Activated naive CD8-positive, alpha-beta T cell treated with anti-CD3 and anti-CD28 coated beads for 36 hours (primary cell): ENCODE data around the gene MCCD1. TPM values are rescaled to one million over a fixed set of nuclear protein-coding genes. Genes with fewer than 3 reads are reported as not detected.
"Not testable (repeated sequence)": the region's sequence is repeated elsewhere in the genome, so short reads cannot be mapped to it uniquely, and the experiment has no call there.

Experiments used
- DNase-seq: peaks from one replicate; pipeline ENCODE4 v3.0.0; 2021
- H3K27ac Mint-ChIP-seq: one replicate; pipeline ENCODE4 v1.8.0; 2022; ENCODE audit warnings: mild to moderate bottlenecking, moderate library complexity, mixed read lengths
- H3K27me3 Mint-ChIP-seq: one replicate; pipeline ENCODE4 v1.8.0; 2022; ENCODE audit warnings: mild to moderate bottlenecking, mixed read lengths
- H3K36me3 Mint-ChIP-seq: one replicate; pipeline ENCODE4 v1.8.0; 2021; ENCODE audit warnings: mild to moderate bottlenecking, mixed read lengths
- H3K4me1 Mint-ChIP-seq: one replicate; pipeline ENCODE4 v1.8.0; 2021; ENCODE audit warnings: mixed read lengths
- H3K4me3 Mint-ChIP-seq: one replicate; pipeline ENCODE4 v1.8.0; 2022; ENCODE audit warnings: mild to moderate bottlenecking, moderate library complexity, mixed read lengths
- H3K9me3 Mint-ChIP-seq: one replicate; pipeline ENCODE4 v1.8.0; 2022; ENCODE audit warnings: mixed read lengths
- total RNA-seq, 2 experiments: library from RNA; stranded (reverse); gene quantifications; one replicate each; pipeline ENCODE4 v1.2.3, GENCODE V29; 2021

The MCCD1 gene, protein sequence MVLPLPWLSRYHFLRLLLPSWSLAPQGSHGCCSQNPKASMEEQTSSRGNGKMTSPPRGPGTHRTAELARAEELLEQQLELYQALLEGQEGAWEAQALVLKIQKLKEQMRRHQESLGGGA
- total RNA-seq, result not detected

DNA sequence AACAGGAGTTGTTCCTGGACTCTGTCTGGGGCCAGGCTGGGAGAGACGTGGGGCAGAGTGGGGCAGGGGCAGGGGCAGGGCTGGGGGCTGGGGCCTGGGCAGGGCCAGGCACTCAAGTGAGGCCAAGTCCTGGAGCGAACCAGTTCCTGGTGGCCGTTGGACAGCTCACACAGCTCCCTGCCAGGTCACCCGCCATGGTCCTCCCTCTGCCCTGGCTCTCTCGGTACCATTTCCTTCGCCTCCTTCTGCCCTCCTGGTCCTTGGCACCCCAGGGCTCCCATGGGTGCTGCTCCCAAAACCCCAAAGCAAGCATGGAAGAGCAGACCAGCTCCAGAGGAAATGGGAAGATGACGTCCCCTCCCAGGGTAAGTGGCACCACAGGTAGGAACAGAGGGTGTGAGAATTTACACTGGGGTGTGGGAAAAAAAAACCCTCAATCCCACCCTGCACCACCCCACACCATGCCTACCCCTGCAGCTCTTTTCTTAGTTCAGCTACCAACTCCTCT, at the start of gene MCCD1:
MCCD1 (plus strand) TSS at position 142 of the 508 bp plus-strand sequence; CDS start at position 195, 53 bp downstream.
- H3K4me1 Mint-ChIP-seq, result peaks cover 17% of the 10 kb centered on the region
- H3K27ac Mint-ChIP-seq, result peak within 1 kb of the TSS; percentile 42
- no peaks in the 10 kb centered on the region for H3K27me3 Mint-ChIP-seq
- no peak within 1 kb of the TSS for H3K4me3 Mint-ChIP-seq
- H3K9me3 Mint-ChIP-seq, result no peaks in the 10 kb centered on the region
- no peak for DNase-seq
- peaks cover 29% of the 10 kb centered on the region for H3K36me3 Mint-ChIP-seq

DNA sequence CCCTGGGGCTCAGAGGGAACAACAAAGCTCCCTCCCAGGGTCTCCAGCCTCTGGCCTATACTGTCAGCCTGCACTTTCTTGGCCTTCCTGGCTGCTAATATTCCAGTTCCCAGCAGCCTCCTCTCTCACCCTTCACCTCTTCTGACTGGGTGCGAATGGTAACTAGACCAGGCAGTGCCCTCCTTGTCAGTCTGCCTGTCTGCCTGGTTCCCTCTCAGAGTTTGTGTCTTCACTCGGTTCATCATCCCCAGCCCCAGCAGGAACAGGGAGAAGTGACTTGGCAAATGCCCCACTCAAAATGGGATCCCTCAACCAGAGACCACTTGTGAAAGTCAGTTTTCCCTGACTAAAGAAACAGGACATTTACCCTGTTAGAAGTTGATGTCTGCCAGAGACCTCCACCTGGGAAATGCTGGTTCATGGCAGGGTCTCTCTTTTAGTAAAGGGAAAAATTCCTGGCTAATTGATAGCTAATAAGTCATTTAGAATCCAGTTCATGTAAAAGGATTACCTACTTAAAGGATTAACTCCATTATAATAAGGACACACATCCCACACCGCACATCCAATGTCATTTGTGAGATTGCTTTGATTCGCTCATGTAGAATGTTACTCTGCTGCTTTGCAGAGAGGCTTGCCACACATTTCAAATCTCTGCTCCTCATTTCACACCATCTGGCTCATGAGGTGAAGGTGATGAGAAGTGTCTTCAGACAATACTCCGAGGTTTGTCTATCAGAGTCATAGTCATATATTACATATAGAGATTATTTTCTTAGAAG, 49.4 kb upstream of the MCCD1 start:
- H3K36me3 Mint-ChIP-seq, result peaks cover 3% of the 10 kb centered on the region

DNA sequence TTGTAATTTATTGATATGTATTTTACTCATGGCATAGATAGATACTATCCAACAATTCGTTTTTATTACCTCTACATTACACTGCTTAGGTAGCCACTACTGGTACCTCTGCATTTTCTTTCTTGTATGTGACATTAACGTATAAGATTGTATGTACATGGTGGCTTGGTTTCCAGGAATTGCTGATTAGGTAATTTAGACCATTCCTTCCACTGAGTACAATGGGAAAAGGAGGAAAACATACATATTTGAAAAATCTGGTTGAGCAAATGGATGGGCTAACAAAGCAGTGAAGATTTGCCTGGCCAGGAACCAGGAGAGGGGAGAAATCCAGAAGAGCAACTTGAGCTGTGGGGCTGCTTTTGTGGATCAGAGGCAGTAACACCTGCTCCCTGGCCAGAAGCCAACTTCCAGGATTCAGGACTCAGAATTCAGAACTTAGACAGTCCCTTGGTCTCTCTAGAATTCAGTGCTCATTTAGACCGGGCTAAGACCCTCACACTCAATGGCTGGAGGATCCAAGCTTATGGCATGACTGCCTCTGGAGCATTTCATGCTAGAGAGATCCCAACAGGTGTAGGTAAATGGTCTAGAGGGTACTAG, 48.7 kb upstream of the MCCD1 start:
- Mint-ChIP-seq H3K27me3 (no peaks in the 10 kb centered on the region), H3K36me3 (peaks cover 2% of the 10 kb centered on the region), H3K27ac (no peak overlapping the region), H3K4me1 (peaks cover 13% of the 10 kb centered on the region), H3K9me3 (no peaks in the 10 kb centered on the region), H3K4me3 (no peak overlapping the region)
- DNase-seq, result no peak

More for the DNA sequence above, 49.4 kb upstream of the MCCD1 start:
- no peaks in the 10 kb centered on the region for H3K27me3 Mint-ChIP-seq
- H3K27ac Mint-ChIP-seq, result no peak overlapping the region
- no peaks in the 10 kb centered on the region for H3K9me3 Mint-ChIP-seq
- no peak overlapping the region for H3K4me3 Mint-ChIP-seq
- no peak for DNase-seq
- peaks cover 15% of the 10 kb centered on the region for H3K4me1 Mint-ChIP-seq

DNA sequence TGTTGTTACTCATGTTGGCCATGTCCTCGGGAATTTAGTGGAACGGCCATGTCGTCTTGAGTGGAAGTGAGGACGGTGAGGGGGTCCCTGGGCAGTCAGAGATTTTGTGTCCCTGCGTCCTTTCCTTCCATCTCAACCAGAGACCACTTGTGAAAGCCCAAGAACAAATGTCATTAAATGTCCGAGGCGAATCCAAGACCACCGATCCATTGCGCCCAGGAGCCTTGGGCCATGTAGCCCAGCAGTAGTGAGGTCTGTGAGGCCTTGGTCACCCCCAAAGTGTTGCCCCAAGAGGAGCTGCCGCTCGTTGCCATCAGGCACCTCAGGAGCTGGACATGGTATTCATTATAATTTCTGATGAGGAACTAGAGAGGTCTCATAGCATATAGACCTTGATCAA, 48.2 kb upstream of the MCCD1 start:
- Mint-ChIP-seq H3K4me3 (no peak overlapping the region), H3K36me3 (no peaks in the 10 kb centered on the region), H3K4me1 (peaks cover 8% of the 10 kb centered on the region), H3K9me3 (no peaks in the 10 kb centered on the region), H3K27ac (no peak overlapping the region), H3K27me3 (no peaks in the 10 kb centered on the region)
- no peak for DNase-seq

DNA sequence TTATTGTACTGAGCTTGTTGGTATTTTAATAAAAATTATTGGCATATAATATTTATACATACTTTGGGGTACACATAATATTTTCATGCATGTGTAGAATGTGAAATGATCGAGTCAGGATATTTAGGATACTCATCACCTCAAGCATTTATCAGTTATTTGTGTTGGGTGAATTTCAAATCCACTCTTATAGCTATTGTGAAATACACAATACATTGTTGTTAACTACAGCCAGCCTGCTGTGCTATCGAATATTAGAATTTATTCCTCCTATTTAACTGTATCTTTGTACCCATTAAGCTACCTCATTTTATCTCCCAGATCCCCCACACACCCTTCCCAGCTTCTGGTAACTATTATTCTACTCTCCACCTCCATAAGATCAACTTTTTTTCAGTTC, 45.4 kb upstream of the MCCD1 start:
- no peak overlapping the region for H3K4me3 Mint-ChIP-seq
- no peaks in the 10 kb centered on the region for H3K9me3 Mint-ChIP-seq
- H3K36me3 Mint-ChIP-seq, result no peaks in the 10 kb centered on the region
- H3K27ac Mint-ChIP-seq, result no peak overlapping the region
- no peak for DNase-seq
- H3K4me1 Mint-ChIP-seq, result no peaks in the 10 kb centered on the region
- H3K27me3 Mint-ChIP-seq, result no peaks in the 10 kb centered on the region

DNA sequence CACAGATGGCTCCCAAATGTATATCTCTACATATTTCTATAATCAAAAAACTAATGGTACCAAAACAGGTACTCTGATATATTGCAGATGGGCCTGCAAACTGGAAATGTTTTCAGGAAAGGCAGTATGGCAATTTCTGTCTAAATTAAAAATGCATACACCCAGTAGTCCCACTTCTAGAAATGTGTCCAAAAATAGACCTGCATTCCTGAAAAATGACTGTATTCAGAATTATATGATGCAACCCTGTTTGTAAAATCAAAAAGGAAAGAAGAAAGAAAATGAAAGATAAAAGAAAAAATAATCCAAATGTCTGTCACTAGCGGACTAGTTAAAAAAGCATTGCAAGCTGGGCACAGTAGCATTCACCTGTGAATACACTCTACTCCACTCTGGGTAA, 43.7 kb upstream of the MCCD1 start:
- no peaks in the 10 kb centered on the region for H3K9me3 Mint-ChIP-seq
- H3K4me1 Mint-ChIP-seq, result no peaks in the 10 kb centered on the region
- DNase-seq, result no peak
- H3K4me3 Mint-ChIP-seq, result no peak overlapping the region
- H3K36me3 Mint-ChIP-seq, result no peaks in the 10 kb centered on the region
- H3K27ac Mint-ChIP-seq, result no peak overlapping the region
- no peaks in the 10 kb centered on the region for H3K27me3 Mint-ChIP-seq

DNA sequence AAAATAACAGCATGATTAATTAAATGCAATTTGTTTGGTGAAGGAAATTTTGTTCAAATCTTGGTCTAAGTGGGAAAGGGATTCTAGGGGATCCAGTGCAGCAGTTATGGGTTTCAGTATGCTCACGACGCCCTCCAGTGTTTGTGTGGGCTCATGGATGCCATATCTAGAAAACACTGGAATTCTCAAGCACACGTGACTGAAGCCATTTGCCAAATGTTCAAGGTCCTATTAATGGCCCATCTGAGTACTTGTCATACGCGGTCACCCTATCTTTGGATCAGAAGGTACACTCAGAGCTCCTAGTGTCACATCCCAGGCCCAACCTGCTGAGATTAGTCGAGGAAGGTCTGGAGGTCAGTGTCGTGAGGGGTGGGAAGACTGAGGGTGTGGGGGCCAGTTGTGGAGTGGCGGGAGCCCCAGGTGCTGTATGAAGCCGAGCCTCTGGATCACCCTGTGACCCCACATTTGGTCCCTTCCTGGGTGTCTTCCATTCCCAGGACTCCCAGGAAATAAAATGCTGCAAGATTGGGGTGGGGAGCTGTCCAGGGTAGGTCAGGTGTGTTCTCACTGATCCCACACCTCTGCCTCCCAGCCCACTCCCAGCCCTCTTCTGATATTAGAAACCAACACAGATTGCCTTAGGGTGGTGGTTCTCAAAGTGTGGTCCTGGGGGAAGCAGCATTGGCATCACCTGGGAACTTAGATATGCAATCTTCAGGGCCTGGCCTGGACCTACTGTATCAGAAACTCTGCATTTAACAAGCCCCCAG, 42.5 kb upstream of the MCCD1 start:
- not testable (repeated sequence) for H3K9me3 Mint-ChIP-seq, H3K36me3 Mint-ChIP-seq, H3K27ac Mint-ChIP-seq, DNase-seq, H3K27me3 Mint-ChIP-seq, H3K4me1 Mint-ChIP-seq, H3K4me3 Mint-ChIP-seq

DNA sequence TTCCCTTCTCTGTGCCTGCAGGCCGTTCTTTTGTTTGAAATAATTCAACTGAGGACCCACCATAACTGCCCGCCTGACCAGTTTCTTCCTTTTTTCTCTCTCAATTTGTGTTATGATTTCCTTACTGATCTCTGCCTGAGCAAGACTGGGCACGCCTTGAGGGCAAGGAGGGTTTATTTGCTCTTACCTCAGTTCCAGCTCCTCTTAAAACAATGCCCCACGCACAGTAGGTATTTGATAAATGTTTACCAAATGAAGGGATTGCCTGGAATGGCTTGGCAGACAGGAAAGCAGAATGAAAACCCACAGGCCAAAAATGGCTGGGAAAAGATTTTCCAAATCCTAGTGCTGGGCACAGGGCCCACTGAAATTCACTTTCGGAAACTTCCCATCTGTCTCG, 41.1 kb upstream of the MCCD1 start:
- not testable (repeated sequence) for H3K4me3 Mint-ChIP-seq, H3K27me3 Mint-ChIP-seq, H3K9me3 Mint-ChIP-seq, H3K27ac Mint-ChIP-seq, DNase-seq, H3K36me3 Mint-ChIP-seq, H3K4me1 Mint-ChIP-seq

DNA sequence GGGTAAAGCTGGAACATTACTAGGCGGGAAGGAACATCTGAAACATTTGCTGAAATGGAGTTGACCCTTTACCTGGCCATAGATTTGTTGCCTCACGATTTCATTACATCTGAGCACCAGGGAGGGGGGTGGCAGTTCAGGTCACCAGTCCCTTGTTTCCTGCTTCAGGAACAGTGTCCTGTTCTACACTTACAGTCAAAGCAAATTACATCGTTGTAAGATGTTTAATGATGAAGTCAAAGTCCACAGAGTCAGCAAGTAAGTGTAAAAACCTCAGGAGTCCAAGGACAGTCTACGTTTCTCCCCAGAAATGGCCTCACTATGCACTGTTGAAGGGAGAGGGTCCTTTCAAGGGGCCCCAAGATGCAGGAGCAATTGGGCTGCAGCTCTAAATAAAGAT, 39.7 kb upstream of the MCCD1 start:
- Mint-ChIP-seq H3K4me3 (no peak overlapping the region), H3K4me1 (peaks cover 7% of the 10 kb centered on the region), H3K9me3 (no peaks in the 10 kb centered on the region), H3K36me3 (no peaks in the 10 kb centered on the region), H3K27ac (no peak overlapping the region), H3K27me3 (no peaks in the 10 kb centered on the region)
- no peak for DNase-seq

DNA sequence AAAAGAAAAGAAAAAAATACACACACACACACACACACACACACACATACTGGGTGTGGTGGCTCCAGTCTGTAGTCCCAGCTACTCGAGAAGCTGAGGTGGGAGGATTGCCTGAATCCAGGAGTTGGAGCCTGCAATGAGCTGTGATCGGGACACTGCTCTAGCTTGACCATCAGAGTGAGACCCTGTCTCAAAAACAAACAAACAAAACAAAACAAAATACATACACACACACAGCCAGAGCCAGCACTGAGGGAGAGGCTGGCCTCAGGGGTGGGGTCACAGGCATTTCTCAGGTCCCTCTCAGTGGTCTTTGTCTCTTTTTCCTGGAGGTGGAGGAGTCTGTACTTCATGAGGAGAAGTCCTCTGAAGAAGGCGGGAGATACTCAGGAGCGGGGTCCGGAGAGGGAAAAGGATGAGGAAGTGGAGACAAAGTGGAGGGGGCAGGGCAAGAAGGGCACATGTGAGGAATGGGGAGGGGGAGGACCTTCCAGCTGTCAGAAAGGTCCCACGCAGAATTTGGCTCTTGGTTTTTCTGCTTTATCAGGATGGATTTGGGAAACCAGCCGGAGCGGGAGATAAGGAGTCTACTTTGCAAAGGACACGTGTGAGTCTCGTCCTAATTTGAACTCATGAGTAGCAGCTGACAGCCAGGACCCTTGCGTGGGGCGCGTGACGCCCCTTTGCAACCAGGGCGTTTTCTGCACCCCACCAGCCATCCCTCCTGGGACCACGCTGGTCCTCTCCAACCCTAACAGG, 38.5 kb upstream of the MCCD1 start:
- no peak for DNase-seq
- H3K4me1 Mint-ChIP-seq, result peaks cover 9% of the 10 kb centered on the region
- no peak overlapping the region for H3K4me3 Mint-ChIP-seq
- peak overlapping the region; percentile 4 for H3K27ac Mint-ChIP-seq
- H3K36me3 Mint-ChIP-seq, result peaks cover 2% of the 10 kb centered on the region
- no peaks in the 10 kb centered on the region for H3K9me3 Mint-ChIP-seq
- H3K27me3 Mint-ChIP-seq, result no peaks in the 10 kb centered on the region

DNA sequence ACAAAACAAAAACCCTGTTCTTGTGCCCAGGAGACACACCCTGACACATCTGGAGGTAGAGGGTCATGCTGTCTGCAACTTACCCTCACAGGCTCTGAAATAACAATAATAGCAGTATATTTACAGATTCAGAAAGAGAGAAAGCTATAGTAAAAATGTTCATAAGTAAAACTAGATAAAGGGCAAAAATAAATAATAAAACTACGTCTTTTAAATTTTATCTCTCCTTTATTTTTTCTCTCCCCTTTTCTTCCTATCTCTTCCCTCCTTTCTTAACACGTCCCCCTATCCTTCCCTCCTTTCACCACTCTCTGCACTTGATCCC, 35.2 kb upstream of the MCCD1 start:
- not testable (repeated sequence) for H3K9me3 Mint-ChIP-seq, DNase-seq, H3K27ac Mint-ChIP-seq, H3K27me3 Mint-ChIP-seq, H3K36me3 Mint-ChIP-seq
- Mint-ChIP-seq H3K4me3 (peak overlapping the region; percentile 79), H3K4me1 (peaks cover 28% of the 10 kb centered on the region)

DNA sequence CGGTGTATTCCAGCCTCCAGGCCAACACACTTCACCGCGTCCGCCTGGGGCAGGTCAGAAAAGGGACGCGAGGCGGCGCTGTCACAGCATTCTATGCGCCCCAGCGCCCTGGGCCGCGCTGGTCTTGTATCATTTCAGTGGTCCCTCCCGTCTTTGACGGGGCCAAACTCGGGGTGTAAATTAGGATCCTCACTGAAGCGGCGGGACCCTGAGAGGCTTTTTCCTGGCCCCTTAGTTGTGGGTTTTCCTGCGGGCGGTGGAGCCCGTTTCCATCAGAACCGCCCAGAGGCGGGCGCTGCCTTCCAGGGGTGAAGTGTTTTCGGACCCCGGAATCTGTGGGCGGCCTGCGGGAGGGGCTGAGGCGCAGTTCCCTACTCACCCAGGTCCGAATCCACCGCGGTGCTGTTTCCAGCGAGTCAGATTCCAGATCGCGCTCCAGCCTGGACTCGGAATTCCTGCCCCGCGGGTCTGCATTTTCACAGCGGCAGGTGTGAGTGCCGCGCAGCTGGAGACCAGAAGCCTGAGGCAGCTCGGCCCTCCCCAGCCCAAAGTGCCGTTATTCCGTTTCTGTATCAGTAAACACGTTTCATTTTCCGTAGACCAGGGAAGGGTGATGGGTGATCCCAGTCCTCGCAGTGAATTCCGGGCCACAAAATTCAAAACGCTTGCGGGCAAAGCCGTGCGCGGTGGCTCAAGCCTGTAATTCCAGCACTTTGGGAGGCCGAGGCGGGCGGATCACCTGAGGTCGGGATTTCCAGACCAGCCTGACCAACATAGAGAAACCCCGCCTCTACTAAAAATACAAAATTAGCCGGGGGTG, 34.7 kb upstream of the MCCD1 start:
- H3K36me3 Mint-ChIP-seq, result peaks cover 10% of the 10 kb centered on the region
- peaks cover 2% of the 10 kb centered on the region for H3K9me3 Mint-ChIP-seq
- H3K4me3 Mint-ChIP-seq, result peak overlapping the region; percentile 79
- peak overlapping the region; percentile 92 for H3K27ac Mint-ChIP-seq
- no peaks in the 10 kb centered on the region for H3K27me3 Mint-ChIP-seq
- DNase-seq, result peak; percentile 79
- H3K4me1 Mint-ChIP-seq, result peaks cover 33% of the 10 kb centered on the region

DNA sequence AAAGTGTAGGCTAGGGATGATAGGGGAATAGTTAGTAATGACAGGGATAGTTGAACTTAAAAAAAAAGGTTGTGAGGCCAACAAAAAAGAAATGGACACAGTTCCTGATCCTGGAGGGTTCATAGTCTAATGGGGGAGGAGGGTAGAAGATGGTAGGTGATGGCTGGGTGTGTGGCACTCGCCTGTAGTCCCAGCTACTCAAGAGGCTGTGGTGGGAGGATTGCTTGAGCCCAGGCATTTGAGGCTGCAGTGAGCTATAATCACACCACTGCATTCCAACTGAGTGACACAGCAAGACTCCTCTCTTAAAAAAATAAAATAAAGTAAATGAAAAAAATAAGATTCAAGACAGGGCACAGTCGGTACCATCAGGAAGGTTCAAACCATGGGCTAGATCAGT, 33.2 kb upstream of the MCCD1 start:
- peak overlapping the region; percentile 79 for H3K4me3 Mint-ChIP-seq
- H3K27me3 Mint-ChIP-seq, result no peaks in the 10 kb centered on the region
- H3K36me3 Mint-ChIP-seq, result peaks cover 14% of the 10 kb centered on the region
- peaks cover 38% of the 10 kb centered on the region for H3K4me1 Mint-ChIP-seq
- peaks cover 2% of the 10 kb centered on the region for H3K9me3 Mint-ChIP-seq
- DNase-seq, result no peak
- peak overlapping the region; percentile 92 for H3K27ac Mint-ChIP-seq

DNA sequence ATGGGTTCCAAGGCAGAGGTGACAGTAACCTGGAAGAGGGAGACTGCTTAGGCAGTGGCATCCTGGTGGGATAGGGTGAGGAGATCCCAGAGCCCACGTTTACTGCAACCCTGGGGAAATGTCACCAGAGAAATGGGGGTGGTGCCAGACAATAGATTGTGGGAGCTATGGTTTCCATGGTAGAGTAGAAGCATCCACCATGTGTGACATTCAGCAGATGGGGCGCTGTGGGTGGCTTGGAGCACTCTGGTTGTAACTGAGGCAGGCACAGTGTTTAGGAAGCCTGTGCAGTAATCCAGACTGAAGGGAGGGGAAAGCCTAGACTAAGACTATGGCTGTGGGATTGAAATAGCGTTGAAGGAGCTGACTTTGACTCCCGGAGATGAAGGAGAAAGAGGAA, 31.9 kb upstream of the MCCD1 start:
- H3K27ac Mint-ChIP-seq, result peak overlapping the region; percentile 84
- H3K27me3 Mint-ChIP-seq, H3K9me3 Mint-ChIP-seq: not testable (repeated sequence)
- H3K4me3 Mint-ChIP-seq, result peak overlapping the region; percentile 87
- peak; percentile 13 for DNase-seq
- peaks cover 15% of the 10 kb centered on the region for H3K36me3 Mint-ChIP-seq
- H3K4me1 Mint-ChIP-seq, result peaks cover 47% of the 10 kb centered on the region
